Neural progenitor cell (in vitro differentiated cells): ENCODE data around the gene APBB2. TPM values are rescaled to one million over a fixed set of nuclear protein-coding genes. Genes with fewer than 3 reads are reported as not detected.

Experiments used
- DNase-seq: peaks from one replicate; pipeline ENCODE4 v3.0.0-alpha.2; 2016; ENCODE audit warnings: low spot score
- H2AFZ ChIP-seq: fragments of 200-600 bp; sonication (generic); replicated peaks from 2 replicates; pipeline ENCODE4 v1.6.1; 2016; ENCODE audit warnings: antibody characterized with exemption
- H3F3A ChIP-seq: fragments of 200-600 bp; sonication (generic); 2 replicates; pipeline ENCODE4 v1.6.1; 2016; ENCODE audit warnings: antibody characterized with exemption, low read depth
- H3K27ac ChIP-seq: fragments of 200-600 bp; sonication (generic); 2 replicates; pipeline ENCODE4 v1.5.1; 2016; ENCODE audit warnings: mild to moderate bottlenecking
- H3K27me3 ChIP-seq: fragments of 200-600 bp; sonication (generic); 2 replicates; pipeline ENCODE4 v1.6.1; 2016; ENCODE audit warnings: mild to moderate bottlenecking, moderate library complexity
- H3K36me3 ChIP-seq: fragments of 200-600 bp; sonication (generic); 2 replicates; pipeline ENCODE4 v1.5.1; 2016
- H3K4me1 ChIP-seq: fragments of 200-600 bp; sonication (generic); 2 replicates; pipeline ENCODE4 v1.6.1; 2016; ENCODE audit warnings: mixed run types
- H3K4me2 ChIP-seq: fragments of 200-600 bp; sonication (generic); 2 replicates; pipeline ENCODE4 v1.6.1; 2016
- H3K4me3 ChIP-seq: fragments of 200-600 bp; sonication (generic); 2 replicates; pipeline ENCODE4 v1.5.1; 2016
- H3K79me2 ChIP-seq: fragments of 200-600 bp; sonication (generic); 2 replicates; pipeline ENCODE4 v1.6.1; 2016; ENCODE audit warnings: low read depth
- H3K9ac ChIP-seq: fragments of 200-600 bp; sonication (generic); 2 replicates; pipeline ENCODE4 v1.6.1; 2016
- H3K9me3 ChIP-seq: fragments of 200-600 bp; sonication (generic); 2 replicates; pipeline ENCODE4 v1.5.1; 2016; ENCODE audit warnings: low read depth
- H4K20me1 ChIP-seq: fragments of 200-600 bp; sonication (generic); 2 replicates; pipeline ENCODE4 v1.6.1; 2016; ENCODE audit warnings: low read depth
- H3K27ac Mint-ChIP-seq: 3 replicates; pipeline ENCODE4 v1.8.0; 2021; ENCODE audit warnings: mixed read lengths
- H3K27me3 Mint-ChIP-seq: 2 replicates; pipeline ENCODE4 v1.8.0; 2022; ENCODE audit warnings: low read depth, mild to moderate bottlenecking, inconsistent platforms, moderate library complexity, mixed read lengths; ENCODE audit not compliant: insufficient read depth
- H3K36me3 Mint-ChIP-seq: 3 replicates; pipeline ENCODE4 v1.8.0; 2021; ENCODE audit warnings: mixed read lengths
- H3K4me1 Mint-ChIP-seq: 3 replicates; pipeline ENCODE4 v1.8.0; 2021; ENCODE audit warnings: mixed read lengths
- H3K4me3 Mint-ChIP-seq: 3 replicates; pipeline ENCODE4 v1.8.0; 2021; ENCODE audit warnings: mild to moderate bottlenecking, moderate library complexity, mixed read lengths
- H3K9me3 Mint-ChIP-seq: 3 replicates; pipeline ENCODE4 v1.8.0; 2020; ENCODE audit warnings: mixed read lengths
- EZH2 ChIP-seq: fragments of 200-600 bp; sonication (generic); IDR thresholded peaks from 2 replicates; pipeline ENCODE4 v1.6.1; 2017; ENCODE audit warnings: antibody characterized with exemption, mild to moderate bottlenecking, moderate library complexity
- EZH2phosphoT487 ChIP-seq: fragments of 200-600 bp; sonication (generic); IDR thresholded peaks from 2 replicates; pipeline ENCODE4 v1.6.1; 2017; ENCODE audit warnings: antibody characterized with exemption
- total RNA-seq: library from RNA; depleted of rRNA; stranded (reverse); fragments of >200 nt; gene quantifications from 2 replicates; pipeline ENCODE4 v1.2.3, GENCODE V29; 2015; ENCODE audit warnings: low replicate concordance
- TF ChIP-seq, protein P1 (sequence below): fragments of 200-600 bp; sonication (generic); IDR thresholded peaks from 2 replicates; pipeline ENCODE4 v1.5.1; 2017; ENCODE audit warnings: antibody characterized with exemption, mild to moderate bottlenecking

The APBB2 gene
- total RNA-seq, 1 donor from 2014 or later, result 83.2 TPM

DNA sequence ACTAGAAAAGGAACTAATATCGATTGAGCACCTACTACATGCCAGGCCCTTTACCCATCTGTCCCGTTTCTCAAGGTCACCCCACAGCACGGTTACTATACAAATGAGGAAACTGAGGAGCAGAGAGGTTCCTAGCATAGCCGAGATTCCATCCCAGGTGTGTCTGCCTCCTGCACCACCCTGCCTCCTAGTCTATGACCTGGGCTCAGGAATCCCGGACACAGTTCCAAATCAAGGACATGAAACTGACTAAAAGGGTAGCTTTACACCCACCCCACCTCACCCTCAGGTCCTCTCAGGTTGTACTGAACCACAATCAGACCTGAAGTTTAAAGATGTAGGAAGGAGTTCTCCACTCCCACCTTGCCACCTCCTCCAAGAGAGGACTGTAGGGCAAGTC lies 55.6 kb downstream of the APBB2 start:
- no peaks in the 10 kb centered on the region for H3K9me3 Mint-ChIP-seq

DNA sequence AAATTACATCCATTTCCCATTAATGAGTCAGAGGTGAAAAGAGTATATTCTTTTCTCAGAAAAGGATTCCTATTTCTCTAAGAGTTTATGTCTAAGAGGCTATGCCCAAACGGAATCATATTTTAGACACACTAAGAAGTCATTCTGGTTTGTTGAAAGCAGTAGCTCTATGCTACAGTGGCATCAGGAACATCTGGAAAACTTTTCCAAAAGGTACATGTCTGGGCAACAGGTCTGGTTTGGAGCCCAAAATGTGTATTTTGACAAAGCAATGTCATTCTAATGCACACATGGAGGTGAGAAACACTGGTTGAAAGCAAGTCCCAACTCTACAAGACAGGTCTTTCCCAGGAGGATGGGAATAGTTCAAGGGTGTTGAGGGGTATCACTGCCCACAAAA lies 56.1 kb downstream of the APBB2 start:
- no peak for DNase-seq
- H3K4me2 ChIP-seq, result no peak overlapping the region
- TF ChIP-seq EZH2phosphoT487 (no peak), EZH2 (no peak)
- TF ChIP-seq, protein P1, sequence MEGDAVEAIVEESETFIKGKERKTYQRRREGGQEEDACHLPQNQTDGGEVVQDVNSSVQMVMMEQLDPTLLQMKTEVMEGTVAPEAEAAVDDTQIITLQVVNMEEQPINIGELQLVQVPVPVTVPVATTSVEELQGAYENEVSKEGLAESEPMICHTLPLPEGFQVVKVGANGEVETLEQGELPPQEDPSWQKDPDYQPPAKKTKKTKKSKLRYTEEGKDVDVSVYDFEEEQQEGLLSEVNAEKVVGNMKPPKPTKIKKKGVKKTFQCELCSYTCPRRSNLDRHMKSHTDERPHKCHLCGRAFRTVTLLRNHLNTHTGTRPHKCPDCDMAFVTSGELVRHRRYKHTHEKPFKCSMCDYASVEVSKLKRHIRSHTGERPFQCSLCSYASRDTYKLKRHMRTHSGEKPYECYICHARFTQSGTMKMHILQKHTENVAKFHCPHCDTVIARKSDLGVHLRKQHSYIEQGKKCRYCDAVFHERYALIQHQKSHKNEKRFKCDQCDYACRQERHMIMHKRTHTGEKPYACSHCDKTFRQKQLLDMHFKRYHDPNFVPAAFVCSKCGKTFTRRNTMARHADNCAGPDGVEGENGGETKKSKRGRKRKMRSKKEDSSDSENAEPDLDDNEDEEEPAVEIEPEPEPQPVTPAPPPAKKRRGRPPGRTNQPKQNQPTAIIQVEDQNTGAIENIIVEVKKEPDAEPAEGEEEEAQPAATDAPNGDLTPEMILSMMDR, result no peak
- no peak overlapping the region for H3K4me3 ChIP-seq
- H3K27me3 Mint-ChIP-seq, result peaks cover 2% of the 10 kb centered on the region
- H3K27ac ChIP-seq, result no peak overlapping the region
- no peak overlapping the region for H3K4me3 Mint-ChIP-seq
- no peaks in the 10 kb centered on the region for H4K20me1 ChIP-seq
- H3F3A ChIP-seq, result no peaks in the 10 kb centered on the region
- H3K79me2 ChIP-seq, result no peaks in the 10 kb centered on the region
- H3K36me3 ChIP-seq, result no peaks in the 10 kb centered on the region
- no peaks in the 10 kb centered on the region for H3K27me3 ChIP-seq
- no peak overlapping the region for H3K9ac ChIP-seq
- H3K36me3 Mint-ChIP-seq, result no peaks in the 10 kb centered on the region
- H3K9me3 ChIP-seq, result no peaks in the 10 kb centered on the region
- no peak overlapping the region for H3K27ac Mint-ChIP-seq
- H3K9me3 Mint-ChIP-seq, result no peaks in the 10 kb centered on the region
- H3K4me1 ChIP-seq, result no peaks in the 10 kb centered on the region
- H2AFZ ChIP-seq, result no peak overlapping the region
- peaks cover 8% of the 10 kb centered on the region for H3K4me1 Mint-ChIP-seq

More for the DNA sequence above, 55.6 kb downstream of the APBB2 start:
- H3K4me1 Mint-ChIP-seq, result peaks cover 5% of the 10 kb centered on the region
- H3K9me3 ChIP-seq, result no peaks in the 10 kb centered on the region
- H3K9ac ChIP-seq, result no peak overlapping the region
- H3K4me3 Mint-ChIP-seq, result no peak overlapping the region
- H3K4me3 ChIP-seq, result no peak overlapping the region
- no peaks in the 10 kb centered on the region for H4K20me1 ChIP-seq
- DNase-seq, result no peak
- TF ChIP-seq EZH2, result no peak
- TF ChIP-seq, protein P1, result no peak
- no peak for TF ChIP-seq EZH2phosphoT487
- H3K27me3 ChIP-seq, result no peaks in the 10 kb centered on the region
- no peaks in the 10 kb centered on the region for H3K4me1 ChIP-seq
- peaks cover 2% of the 10 kb centered on the region for H3K27me3 Mint-ChIP-seq
- no peak overlapping the region for H3K27ac ChIP-seq
- H3K79me2 ChIP-seq, result no peaks in the 10 kb centered on the region
- no peaks in the 10 kb centered on the region for H3F3A ChIP-seq
- H3K4me2 ChIP-seq, result no peak overlapping the region
- no peak overlapping the region for H3K27ac Mint-ChIP-seq
- H3K36me3 ChIP-seq, result no peaks in the 10 kb centered on the region
- no peaks in the 10 kb centered on the region for H3K36me3 Mint-ChIP-seq
- no peak overlapping the region for H2AFZ ChIP-seq

DNA sequence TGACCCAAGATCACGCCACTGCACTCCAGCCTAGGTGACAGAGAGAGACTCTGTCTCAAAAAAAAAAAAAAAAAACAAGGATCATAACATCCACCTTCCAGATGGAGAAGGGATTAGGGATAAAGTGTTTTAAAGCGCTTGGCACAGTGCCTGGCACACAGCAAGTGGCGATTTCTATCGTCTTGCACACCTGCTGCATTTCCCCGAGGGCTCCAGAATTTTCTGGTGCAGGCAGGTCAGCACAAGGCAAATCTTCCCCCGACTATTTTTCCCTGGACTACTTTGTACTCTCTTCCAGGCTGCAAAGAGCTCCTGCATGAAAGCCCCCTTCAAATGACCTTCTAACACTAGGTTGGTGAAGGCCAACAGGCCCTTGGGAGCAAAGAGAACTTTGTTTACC lies 57.3 kb downstream of the APBB2 start:
- peaks cover 8% of the 10 kb centered on the region for H3K4me1 Mint-ChIP-seq
- H3K36me3 ChIP-seq, result no peaks in the 10 kb centered on the region
- TF ChIP-seq EZH2, result no peak
- TF ChIP-seq, protein P1, result no peak
- no peak for TF ChIP-seq EZH2phosphoT487
- peaks cover 2% of the 10 kb centered on the region for H3K27me3 Mint-ChIP-seq
- no peaks in the 10 kb centered on the region for H3K36me3 Mint-ChIP-seq
- no peak overlapping the region for H3K9ac ChIP-seq
- no peaks in the 10 kb centered on the region for H3K9me3 Mint-ChIP-seq
- no peak for DNase-seq
- no peak overlapping the region for H3K4me3 ChIP-seq
- H3K27ac Mint-ChIP-seq, result no peak overlapping the region
- H3K79me2 ChIP-seq, result no peaks in the 10 kb centered on the region
- H3K27me3 ChIP-seq, result no peaks in the 10 kb centered on the region
- H4K20me1 ChIP-seq, result no peaks in the 10 kb centered on the region
- no peak overlapping the region for H3K4me3 Mint-ChIP-seq
- no peak overlapping the region for H3K4me2 ChIP-seq
- no peaks in the 10 kb centered on the region for H3F3A ChIP-seq
- H3K27ac ChIP-seq, result no peak overlapping the region
- no peaks in the 10 kb centered on the region for H3K4me1 ChIP-seq
- H3K9me3 ChIP-seq, result no peaks in the 10 kb centered on the region
- no peak overlapping the region for H2AFZ ChIP-seq
